OCI-M1 (cell line): Measurements from ENCODE around the gene GPR84.
"Not testable (repeated sequence)": the region's sequence is repeated elsewhere in the genome, so short reads cannot be mapped to it uniquely, and the experiment has no call there.

Source experiments
- DNase-seq: peaks from one replicate; lab custom pipeline; 2025; lab: John Stamatoyannopoulos, UW

GPR84 gene

DNA sequence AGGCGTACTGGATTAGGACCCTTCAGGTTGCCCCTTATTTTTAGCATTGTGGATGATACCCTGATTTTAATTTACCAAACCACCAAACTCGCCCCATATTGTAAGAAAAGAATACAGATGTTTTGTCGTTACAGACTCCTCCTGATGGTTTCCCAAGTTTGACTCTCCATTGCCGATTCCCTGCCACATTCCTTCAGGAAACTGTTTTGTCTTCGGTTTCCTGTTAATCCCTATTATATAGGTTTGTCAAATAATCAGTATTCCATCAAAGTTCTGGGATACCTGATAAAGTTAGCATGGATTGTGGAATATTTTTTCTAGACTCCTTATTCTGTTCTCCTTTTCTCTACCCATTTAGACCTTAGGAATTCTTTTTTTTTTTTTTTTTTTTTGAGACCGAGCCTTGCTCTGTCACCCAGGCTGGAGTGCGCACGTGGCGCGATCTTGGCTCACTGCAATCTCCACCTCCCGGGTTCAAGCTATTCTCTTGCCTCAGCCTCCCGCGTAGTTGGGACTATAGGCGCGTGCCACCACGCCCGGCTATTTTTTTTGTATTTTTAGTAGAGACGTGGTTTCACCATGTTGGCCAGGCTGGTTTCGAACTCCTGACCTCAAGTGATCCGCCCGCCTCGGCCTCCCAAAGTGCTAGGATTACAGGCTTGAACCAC, 38.7 kb downstream of the GPR84 start:
- DNase-seq, result not testable (repeated sequence)

DNA sequence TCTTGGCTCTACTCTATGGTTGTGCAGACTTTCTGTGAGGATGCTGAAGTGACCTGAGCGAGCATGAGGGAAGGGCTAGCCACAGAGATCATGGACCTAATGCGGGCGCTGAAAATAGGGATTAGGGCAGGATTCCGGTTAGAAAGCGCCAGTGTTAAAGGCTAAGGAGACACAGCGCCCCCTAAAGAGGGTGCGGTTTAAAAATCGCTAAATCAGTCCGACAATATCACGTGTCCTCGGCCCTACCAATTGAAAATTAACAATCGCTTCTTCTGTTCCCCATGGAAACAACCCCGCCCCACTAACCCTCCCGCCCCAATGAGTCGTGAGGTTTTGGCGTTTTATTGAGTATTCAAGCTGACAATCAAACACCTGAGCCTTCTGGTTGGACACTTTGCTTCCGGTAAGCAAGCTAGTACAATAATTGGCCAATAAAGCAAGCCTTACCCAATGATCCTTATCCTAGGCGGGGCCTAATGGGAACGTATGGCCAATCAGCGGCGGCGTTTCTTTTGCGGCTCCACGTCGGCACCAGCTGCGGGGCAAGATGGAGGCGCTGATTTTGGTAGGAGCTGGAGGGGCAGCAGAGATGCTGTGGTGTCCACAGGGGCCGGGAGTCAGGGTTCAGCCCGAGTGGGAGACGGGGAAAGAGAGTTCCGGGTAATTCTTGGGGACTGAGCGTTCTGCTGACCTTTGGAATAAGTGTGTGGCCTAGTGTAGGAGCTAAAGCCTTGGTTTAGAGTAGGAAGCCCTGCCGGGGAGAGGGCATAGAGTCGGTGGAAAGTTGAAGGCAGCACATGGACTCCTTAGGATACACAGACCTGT, 39.5 kb downstream of the GPR84 start, which contains the start of gene COPZ1:
TSS of gene COPZ1 (plus strand) at position 515 of the 825 bp plus-strand sequence. CDS start at position 548, 33 bp downstream.
- peak; percentile 99 for DNase-seq

DNA sequence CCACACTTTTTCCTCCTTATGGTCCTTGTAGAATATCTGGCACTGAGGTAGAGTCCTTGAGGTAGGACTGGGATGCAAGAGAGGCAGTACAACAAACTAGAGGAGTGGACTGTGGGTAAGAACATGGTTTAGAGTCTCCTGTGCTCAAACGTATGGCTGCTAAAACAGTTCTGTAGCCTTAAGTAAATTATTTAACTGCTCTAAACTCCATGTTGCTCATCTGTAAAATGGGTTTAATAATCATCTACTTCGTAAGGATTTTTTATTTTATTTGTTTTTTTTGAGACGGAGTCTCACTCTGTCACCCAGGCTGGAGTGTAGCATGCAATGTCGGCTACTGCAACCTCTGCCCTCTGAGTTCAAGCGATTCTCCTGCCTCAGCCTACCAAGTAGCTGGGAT, 42.9 kb downstream of the GPR84 start:
- no peak for DNase-seq
